ENCODE results near the gene UQCRC2.

The UQCRC2 gene

GRCh38 chr16:22014271-22014873 is 61.2 kb downstream of the UQCRC2 start:
- 0 out of 2 replicates have a peak, but pooled peaks cover 3% of the 10 kb centered on the region for H3F3A ChIP-seq (ENCODE audit: low read depth)
- peak overlapping the region; percentile 22 for H3K4me2 ChIP-seq (ENCODE audit: low read depth, low read length, poor library complexity, severe bottlenecking)
- H3K4me3 ChIP-seq (ENCODE audit: low read length, poor library complexity, severe bottlenecking): no peak overlapping the region
- H3K4me1 ChIP-seq (ENCODE audit: insufficient read depth, low read length, poor library complexity, severe bottlenecking): peaks cover 41% of the 10 kb centered on the region
- no peaks in the 10 kb centered on the region for H3K9me2 ChIP-seq (replicated peaks; ENCODE audit: low read depth, low read length)
- peaks cover 12% of the 10 kb centered on the region for H4K20me1 ChIP-seq (ENCODE audit: insufficient read depth, low read length, poor library complexity, severe bottlenecking)
- no peak for TF ChIP-seq EZH2phosphoT487 (IDR thresholded peaks at IDR 0.05; ENCODE audit: borderline replicate concordance)
- TF ChIP-seq, protein P1, sequence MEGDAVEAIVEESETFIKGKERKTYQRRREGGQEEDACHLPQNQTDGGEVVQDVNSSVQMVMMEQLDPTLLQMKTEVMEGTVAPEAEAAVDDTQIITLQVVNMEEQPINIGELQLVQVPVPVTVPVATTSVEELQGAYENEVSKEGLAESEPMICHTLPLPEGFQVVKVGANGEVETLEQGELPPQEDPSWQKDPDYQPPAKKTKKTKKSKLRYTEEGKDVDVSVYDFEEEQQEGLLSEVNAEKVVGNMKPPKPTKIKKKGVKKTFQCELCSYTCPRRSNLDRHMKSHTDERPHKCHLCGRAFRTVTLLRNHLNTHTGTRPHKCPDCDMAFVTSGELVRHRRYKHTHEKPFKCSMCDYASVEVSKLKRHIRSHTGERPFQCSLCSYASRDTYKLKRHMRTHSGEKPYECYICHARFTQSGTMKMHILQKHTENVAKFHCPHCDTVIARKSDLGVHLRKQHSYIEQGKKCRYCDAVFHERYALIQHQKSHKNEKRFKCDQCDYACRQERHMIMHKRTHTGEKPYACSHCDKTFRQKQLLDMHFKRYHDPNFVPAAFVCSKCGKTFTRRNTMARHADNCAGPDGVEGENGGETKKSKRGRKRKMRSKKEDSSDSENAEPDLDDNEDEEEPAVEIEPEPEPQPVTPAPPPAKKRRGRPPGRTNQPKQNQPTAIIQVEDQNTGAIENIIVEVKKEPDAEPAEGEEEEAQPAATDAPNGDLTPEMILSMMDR (conservative IDR thresholded peaks at IDR 0.05; ENCODE audit: low read length): no peak
- H3K36me3 ChIP-seq (ENCODE audit: insufficient read depth, low read length): no peaks in the 10 kb centered on the region
- no peaks in the 10 kb centered on the region for H3K9me3 ChIP-seq (ENCODE audit: insufficient read depth, low read depth, low read length)
- no peak overlapping the region for H2AFZ ChIP-seq (ENCODE audit: low read length)
- peaks cover 34% of the 10 kb centered on the region; the same call in 1 of the 2 replicates for H3K79me2 ChIP-seq (ENCODE audit: insufficient read depth, low read length)
- no peaks in the 10 kb centered on the region for H3K27me3 ChIP-seq (ENCODE audit: insufficient read depth, low read length, poor library complexity, severe bottlenecking)
- no peak overlapping the region for H3K9ac ChIP-seq (ENCODE audit: low read depth, low read length, poor library complexity, severe bottlenecking)

- Histone ChIP-seq H3K9me3 (ENCODE audit: insufficient read depth, low read depth, low read length) (no peaks in the 10 kb centered on the region), H3F3A (ENCODE audit: low read depth) (no peaks in the 10 kb centered on the region), H3K79me2 (ENCODE audit: insufficient read depth, low read length) (peaks cover 33% of the 10 kb centered on the region; the same call in 1 of the 2 replicates), H3K9ac (ENCODE audit: low read depth, low read length, poor library complexity, severe bottlenecking) (no peak overlapping the region), H3K4me3 (ENCODE audit: low read length, poor library complexity, severe bottlenecking) (no peak overlapping the region), H2AFZ (ENCODE audit: low read length) (no peak overlapping the region), H3K4me1 (ENCODE audit: insufficient read depth, low read length, poor library complexity, severe bottlenecking) (peaks cover 29% of the 10 kb centered on the region), H3K9me2 (replicated peaks; ENCODE audit: low read depth, low read length) (no peaks in the 10 kb centered on the region), H4K20me1 (ENCODE audit: insufficient read depth, low read length, poor library complexity, severe bottlenecking) (peaks cover 12% of the 10 kb centered on the region), H3K4me2 (ENCODE audit: low read depth, low read length, poor library complexity, severe bottlenecking) (no peak overlapping the region), H3K36me3 (ENCODE audit: insufficient read depth, low read length) (no peaks in the 10 kb centered on the region), H3K27me3 (ENCODE audit: insufficient read depth, low read length, poor library complexity, severe bottlenecking) (no peaks in the 10 kb centered on the region)
- no peak for TF ChIP-seq EZH2phosphoT487 (IDR thresholded peaks at IDR 0.05; ENCODE audit: borderline replicate concordance)
- TF ChIP-seq, protein P1 (conservative IDR thresholded peaks at IDR 0.05; ENCODE audit: low read length): no peak
Observed at GRCh38 chr16:22016927-22017326, 63.8 kb downstream of the UQCRC2 start.

- Histone ChIP-seq H4K20me1 (ENCODE audit: insufficient read depth, low read length, poor library complexity, severe bottlenecking) (peaks cover 6% of the 10 kb centered on the region), H3K79me2 (ENCODE audit: insufficient read depth, low read length) (peaks cover 29% of the 10 kb centered on the region; the same call in 1 of the 2 replicates), H3F3A (ENCODE audit: low read depth) (no peaks in the 10 kb centered on the region), H3K4me1 (ENCODE audit: insufficient read depth, low read length, poor library complexity, severe bottlenecking) (peaks cover 25% of the 10 kb centered on the region), H2AFZ (ENCODE audit: low read length) (no peak overlapping the region), H3K36me3 (ENCODE audit: insufficient read depth, low read length) (no peaks in the 10 kb centered on the region), H3K4me3 (ENCODE audit: low read length, poor library complexity, severe bottlenecking) (no peak overlapping the region), H3K9ac (ENCODE audit: low read depth, low read length, poor library complexity, severe bottlenecking) (no peak overlapping the region), H3K4me2 (ENCODE audit: low read depth, low read length, poor library complexity, severe bottlenecking) (no peak overlapping the region), H3K9me2 (replicated peaks; ENCODE audit: low read depth, low read length) (no peaks in the 10 kb centered on the region), H3K27me3 (ENCODE audit: insufficient read depth, low read length, poor library complexity, severe bottlenecking) (no peaks in the 10 kb centered on the region), H3K9me3 (ENCODE audit: insufficient read depth, low read depth, low read length) (no peaks in the 10 kb centered on the region)
- TF ChIP-seq, protein P1 (conservative IDR thresholded peaks at IDR 0.05; ENCODE audit: low read length): no peak
- TF ChIP-seq EZH2phosphoT487 (IDR thresholded peaks at IDR 0.05; ENCODE audit: borderline replicate concordance): no peak
Observed at GRCh38 chr16:22018559-22018958, 65.4 kb downstream of the UQCRC2 start.

Data from Loucy (cell line).